Small intestine (tissue), 7 donors: ENCODE results near the gene GOLGA6L24. TPM values are rescaled to one million over a fixed set of nuclear protein-coding genes. Genes with fewer than 3 reads are reported as not detected.
A peak's percentile ranks its signal among the peaks of the same experiment; 100 is the strongest.
"Not testable (repeated sequence)": the region's sequence is repeated elsewhere in the genome, so short reads cannot be mapped to it uniquely, and the experiment has no call there.

ENCODE experiments used
- DNase-seq, 2 donors: peaks; one replicate each; pipeline versions ENCODE4 v3.0.0 to v3.0.0-alpha.2; 2013
- FAIRE-seq: peaks from 2 replicates; lab custom pipeline; 2012; peaks lifted over from hg19 to GRCh38; lab: Jason Lieb, UNC
- H3K27ac ChIP-seq, 3 donors: one replicate each; pipeline ENCODE4 v1.5.1; 2013; ENCODE audit warnings: low read length in 2 of 3, mild to moderate bottlenecking in 2 of 3, control low read depth in 1 of 3, inconsistent platforms in 1 of 3, low read depth in 1 of 3, moderate library complexity in 1 of 3
- H3K27me3 ChIP-seq, 3 donors: one replicate each; pipeline ENCODE4 v1.6.1; 2013; ENCODE audit warnings: low read length in 3 of 3, inconsistent platforms in 1 of 3; ENCODE audit not compliant: control insufficient read depth in 3 of 3, insufficient read depth in 3 of 3
- H3K36me3 ChIP-seq, 3 donors: one replicate each; pipeline ENCODE4 v1.6.1; 2013; ENCODE audit warnings: low read length in 3 of 3, inconsistent platforms in 1 of 3, low read depth in 1 of 3, mild to moderate bottlenecking in 1 of 3, moderate library complexity in 1 of 3; ENCODE audit not compliant: control insufficient read depth in 3 of 3, insufficient read depth in 2 of 3
- H3K4me1 ChIP-seq, 3 donors: one replicate each; pipeline ENCODE4 v1.6.1; 2013; ENCODE audit warnings: low read length in 2 of 3, inconsistent platforms in 1 of 3, low read depth in 1 of 3, mild to moderate bottlenecking in 1 of 3, moderate library complexity in 1 of 3; ENCODE audit not compliant: control insufficient read depth in 3 of 3, insufficient read depth in 2 of 3
- H3K4me3 ChIP-seq, 3 donors: one replicate each; pipeline ENCODE4 v1.5.1; 2013; ENCODE audit warnings: low read length in 3 of 3, control low read depth in 1 of 3, inconsistent platforms in 1 of 3, low read depth in 1 of 3, mild to moderate bottlenecking in 1 of 3, moderate library complexity in 1 of 3
- H3K9me3 ChIP-seq, 2 donors: one replicate each; pipeline ENCODE4 v1.6.1; 2013; ENCODE audit warnings: low read depth in 1 of 2, low read length in 1 of 2; ENCODE audit not compliant: control insufficient read depth in 2 of 2, insufficient read depth in 1 of 2
- WGBS, 3 donors: extraction: QIAGEN DNeasy Blood & Tissue Kit; methylation state at CpG; one replicate each; pipeline ENCODE4 v1.1.7; 2013; 5-methylcytosine and 5-hydroxymethylcytosine counted together
- polyA plus RNA-seq, 4 donors: library from polyadenylated mRNA; stranded (reverse) in 3 of 4; unstranded in 1 of 4; fragments of 200-250 nt in 3 of 4; fragments of 120-200 nt in 1 of 4; gene quantifications; one replicate each; pipeline versions ENCODE4 v1.2.1 to v1.2.3, GENCODE V29; 2013
- donor health status: healthy with polysubstance abuse.
- donor health status: control.
- donor health status: control.
- donor health status: Bipolar disorder and iron deficiency.
- donor health status: healthy.

The GOLGA6L24 gene
- polyA plus RNA-seq, 4 donors: not detected

- peak overlapping the region in 1 of 3 donors; percentile 48 for H3K4me3 ChIP-seq
- DNase-seq: peak in 1 of 2 donors; percentile 1
Measured at GRCh38 chr15:28321358-28322078, 36.4 kb downstream of the GOLGA6L24 start.

GRCh38 chr15:28319725-28320124 lies 38.2 kb downstream of the GOLGA6L24 start:
- H3K27ac ChIP-seq, H3K9me3 ChIP-seq, DNase-seq, H3K4me1 ChIP-seq, H3K36me3 ChIP-seq, H3K27me3 ChIP-seq, FAIRE-seq, H3K4me3 ChIP-seq: not testable (repeated sequence)
- 90 to 100% (median 96%) methylated on average over 1 of the region's 1 CpG for WGBS, 3 donors

More at GRCh38 chr15:28321358-28322078, 36.4 kb downstream of the GOLGA6L24 start:
- not testable (repeated sequence) for H3K27me3 ChIP-seq, H3K4me1 ChIP-seq, H3K36me3 ChIP-seq, FAIRE-seq, H3K9me3 ChIP-seq
- 0% methylated on average over 8 to 13 of the region's 39 CpGs for WGBS, 3 donors
- peak overlapping the region in 1 of 3 donors; percentile 38 for H3K27ac ChIP-seq

- not testable (repeated sequence) for FAIRE-seq, H3K27me3 ChIP-seq, H3K9me3 ChIP-seq, H3K4me1 ChIP-seq, H3K27ac ChIP-seq, H3K36me3 ChIP-seq, DNase-seq, H3K4me3 ChIP-seq
- WGBS, 3 donors: 92% methylated on average over 1 of the region's 3 CpGs; no CpG with 5 or more reads in 2 of the 3 donors
Measured at GRCh38 chr15:28318828-28319227, 39.1 kb downstream of the GOLGA6L24 start.

GRCh38 chr15:28318122-28318521 lies 39.8 kb downstream of the GOLGA6L24 start:
- FAIRE-seq, H3K27me3 ChIP-seq, H3K4me3 ChIP-seq, H3K36me3 ChIP-seq, H3K9me3 ChIP-seq, H3K4me1 ChIP-seq, H3K27ac ChIP-seq: not testable (repeated sequence)
- whole genome bisulfite sequencing, 3 donors: 85 to 92% (median 91%) methylated on average over 11 to 13 of the region's 13 CpGs
- peak in 1 of 2 donors; percentile 0 for DNase-seq

- not testable (repeated sequence) for H3K4me1 ChIP-seq, H3K36me3 ChIP-seq, DNase-seq, H3K27me3 ChIP-seq, H3K27ac ChIP-seq, H3K4me3 ChIP-seq, H3K9me3 ChIP-seq, FAIRE-seq
- 95 to 97% (median 95%) methylated on average over 7 of the region's 7 CpGs for WGBS, 3 donors
Measured at GRCh38 chr15:28316958-28317357, 40.9 kb downstream of the GOLGA6L24 start.

GRCh38 chr15:28310454-28310853 lies 47.4 kb downstream of the GOLGA6L24 start:
- H3K36me3 ChIP-seq: not testable (repeated sequence)

GRCh38 chr15:28308718-28309117 lies 49.2 kb downstream of the GOLGA6L24 start:
- 98 to 99% (median 98%) methylated on average over 5 of the region's 5 CpGs for WGBS, 3 donors
- H3K27me3 ChIP-seq, H3K4me1 ChIP-seq, FAIRE-seq, DNase-seq, H3K4me3 ChIP-seq, H3K27ac ChIP-seq, H3K9me3 ChIP-seq, H3K36me3 ChIP-seq: not testable (repeated sequence)

More at GRCh38 chr15:28310454-28310853, 47.4 kb downstream of the GOLGA6L24 start:
- not testable (repeated sequence) for DNase-seq, H3K27ac ChIP-seq, H3K4me3 ChIP-seq, H3K27me3 ChIP-seq, FAIRE-seq, H3K9me3 ChIP-seq, H3K4me1 ChIP-seq
- 86 to 88% (median 88%) methylated on average over 8 to 11 of the region's 11 CpGs for WGBS, 3 donors
